ENCODE data around the gene C17orf100. TPM values are rescaled to one million over a fixed set of nuclear protein-coding genes. Genes with fewer than 3 reads are reported as not detected.

C17orf100 gene
- total and polyA plus RNA-seq, 2 donors (not counting 1 experiment from before 2014, with no cell fraction given): 0.33 to 1.5 TPM

DNA sequence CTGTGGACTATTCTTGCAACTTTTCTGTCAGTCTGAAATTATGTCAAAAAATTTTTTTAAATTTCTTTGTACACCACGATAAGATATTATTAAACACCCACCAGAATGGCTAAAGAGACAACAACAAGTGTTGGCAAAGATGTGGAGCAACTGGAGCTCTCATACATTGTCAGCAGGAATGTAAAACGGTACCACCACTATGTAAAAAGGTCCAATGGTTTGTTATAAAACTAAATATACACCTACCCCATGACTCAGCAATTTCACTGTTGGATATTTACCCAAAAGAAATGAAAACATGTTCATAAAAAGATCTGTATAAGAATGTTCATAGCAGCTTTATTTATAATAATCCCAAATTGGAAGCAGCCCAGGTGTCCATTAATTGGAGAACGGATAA lies 18.3 kb upstream of the C17orf100 start:
- Histone ChIP-seq H3K4me3 (replicated peaks in 1 of 4; ENCODE audit: control extremely low read depth in 1 of 4, insufficient read depth in 1 of 4, low read depth in 3 of 4, low read length in 4 of 4) (no peak overlapping the region), H3K9ac (ENCODE audit: insufficient read depth, low read length) (no peak overlapping the region), H3K36me3 (ENCODE audit: control insufficient read depth, insufficient read depth, low read length) (peaks cover 7% of the 10 kb centered on the region), H3K27ac (ENCODE audit: insufficient read depth, low read length) (no peak overlapping the region), H2AFZ (ENCODE audit: low read length) (no peak overlapping the region), H4K20me1 (ENCODE audit: control insufficient read depth, extremely low read depth, insufficient read depth, low read length) (no peaks in the 10 kb centered on the region), H3K4me1 (ENCODE audit: control insufficient read depth, extremely low read depth, insufficient read depth, low read length) (no peaks in the 10 kb centered on the region), H3K9me3 (ENCODE audit: control insufficient read depth, insufficient read depth, low read depth, low read length) (no peaks in the 10 kb centered on the region), H3K4me2 (ENCODE audit: extremely low read depth, insufficient read depth, low read length) (no peak overlapping the region), H3K27me3 (ENCODE audit: control insufficient read depth, insufficient read depth, low read length) (no peaks in the 10 kb centered on the region), H3K79me2 (ENCODE audit: control insufficient read depth, insufficient read depth, low read length) (peaks cover 6% of the 10 kb centered on the region)
- DNase-seq (ENCODE audit: low read depth in 2 of 2): no peak
- TF ChIP-seq, protein P1, sequence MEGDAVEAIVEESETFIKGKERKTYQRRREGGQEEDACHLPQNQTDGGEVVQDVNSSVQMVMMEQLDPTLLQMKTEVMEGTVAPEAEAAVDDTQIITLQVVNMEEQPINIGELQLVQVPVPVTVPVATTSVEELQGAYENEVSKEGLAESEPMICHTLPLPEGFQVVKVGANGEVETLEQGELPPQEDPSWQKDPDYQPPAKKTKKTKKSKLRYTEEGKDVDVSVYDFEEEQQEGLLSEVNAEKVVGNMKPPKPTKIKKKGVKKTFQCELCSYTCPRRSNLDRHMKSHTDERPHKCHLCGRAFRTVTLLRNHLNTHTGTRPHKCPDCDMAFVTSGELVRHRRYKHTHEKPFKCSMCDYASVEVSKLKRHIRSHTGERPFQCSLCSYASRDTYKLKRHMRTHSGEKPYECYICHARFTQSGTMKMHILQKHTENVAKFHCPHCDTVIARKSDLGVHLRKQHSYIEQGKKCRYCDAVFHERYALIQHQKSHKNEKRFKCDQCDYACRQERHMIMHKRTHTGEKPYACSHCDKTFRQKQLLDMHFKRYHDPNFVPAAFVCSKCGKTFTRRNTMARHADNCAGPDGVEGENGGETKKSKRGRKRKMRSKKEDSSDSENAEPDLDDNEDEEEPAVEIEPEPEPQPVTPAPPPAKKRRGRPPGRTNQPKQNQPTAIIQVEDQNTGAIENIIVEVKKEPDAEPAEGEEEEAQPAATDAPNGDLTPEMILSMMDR (conservative IDR thresholded peaks at IDR 0.05 in 1 of 2, IDR thresholded peaks at IDR 0.05 in 1 of 2; ENCODE audit: low read depth in 1 of 2, low read length in 2 of 2): no peak
- TF ChIP-seq EZH2 (IDR thresholded peaks at IDR 0.05; ENCODE audit: low read length, missing control alignments): no peak

DNA sequence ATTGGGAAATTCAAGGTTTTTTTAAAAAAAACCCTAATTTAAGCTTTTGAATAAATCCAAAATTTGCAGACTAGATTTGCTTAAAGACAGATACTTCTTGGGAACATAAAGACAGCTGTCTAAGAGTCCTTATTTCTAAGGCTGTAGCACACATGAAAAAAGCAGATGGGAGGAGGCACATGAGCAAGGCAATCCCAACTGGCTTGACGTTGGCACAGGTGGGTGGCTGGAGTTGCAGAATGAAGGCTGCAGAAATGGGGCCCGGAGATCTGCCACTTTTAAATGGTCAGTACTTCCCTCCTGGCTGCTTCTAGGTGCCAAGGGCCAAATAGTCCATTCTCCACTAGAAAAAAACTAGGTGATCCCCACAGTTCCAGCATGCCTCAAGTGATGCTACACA lies 15.5 kb upstream of the C17orf100 start:
- H3K4me2 ChIP-seq (ENCODE audit: extremely low read depth, insufficient read depth, low read length): no peak overlapping the region
- H2AFZ ChIP-seq (ENCODE audit: low read length): no peak overlapping the region
- no peaks in the 10 kb centered on the region for H3K9me3 ChIP-seq (ENCODE audit: control insufficient read depth, insufficient read depth, low read depth, low read length)
- no peak overlapping the region for H3K9ac ChIP-seq (ENCODE audit: insufficient read depth, low read length)
- H3K27ac ChIP-seq (ENCODE audit: insufficient read depth, low read length): no peak overlapping the region
- no peak for DNase-seq (ENCODE audit: low read depth in 2 of 2)
- no peak for TF ChIP-seq EZH2 (IDR thresholded peaks at IDR 0.05; ENCODE audit: low read length, missing control alignments)
- TF ChIP-seq, protein P1 (conservative IDR thresholded peaks at IDR 0.05 in 1 of 2, IDR thresholded peaks at IDR 0.05 in 1 of 2; ENCODE audit: low read depth in 1 of 2, low read length in 2 of 2): no peak
- H4K20me1 ChIP-seq (ENCODE audit: control insufficient read depth, extremely low read depth, insufficient read depth, low read length): no peaks in the 10 kb centered on the region
- H3K4me3 ChIP-seq (replicated peaks in 1 of 4; ENCODE audit: control extremely low read depth in 1 of 4, insufficient read depth in 1 of 4, low read depth in 3 of 4, low read length in 4 of 4): no peak overlapping the region
- peaks cover 25% of the 10 kb centered on the region for H3K79me2 ChIP-seq (ENCODE audit: control insufficient read depth, insufficient read depth, low read length)
- H3K4me1 ChIP-seq (ENCODE audit: control insufficient read depth, extremely low read depth, insufficient read depth, low read length): peaks cover 4% of the 10 kb centered on the region
- peaks cover 7% of the 10 kb centered on the region for H3K36me3 ChIP-seq (ENCODE audit: control insufficient read depth, insufficient read depth, low read length)
- no peaks in the 10 kb centered on the region for H3K27me3 ChIP-seq (ENCODE audit: control insufficient read depth, insufficient read depth, low read length)

DNA sequence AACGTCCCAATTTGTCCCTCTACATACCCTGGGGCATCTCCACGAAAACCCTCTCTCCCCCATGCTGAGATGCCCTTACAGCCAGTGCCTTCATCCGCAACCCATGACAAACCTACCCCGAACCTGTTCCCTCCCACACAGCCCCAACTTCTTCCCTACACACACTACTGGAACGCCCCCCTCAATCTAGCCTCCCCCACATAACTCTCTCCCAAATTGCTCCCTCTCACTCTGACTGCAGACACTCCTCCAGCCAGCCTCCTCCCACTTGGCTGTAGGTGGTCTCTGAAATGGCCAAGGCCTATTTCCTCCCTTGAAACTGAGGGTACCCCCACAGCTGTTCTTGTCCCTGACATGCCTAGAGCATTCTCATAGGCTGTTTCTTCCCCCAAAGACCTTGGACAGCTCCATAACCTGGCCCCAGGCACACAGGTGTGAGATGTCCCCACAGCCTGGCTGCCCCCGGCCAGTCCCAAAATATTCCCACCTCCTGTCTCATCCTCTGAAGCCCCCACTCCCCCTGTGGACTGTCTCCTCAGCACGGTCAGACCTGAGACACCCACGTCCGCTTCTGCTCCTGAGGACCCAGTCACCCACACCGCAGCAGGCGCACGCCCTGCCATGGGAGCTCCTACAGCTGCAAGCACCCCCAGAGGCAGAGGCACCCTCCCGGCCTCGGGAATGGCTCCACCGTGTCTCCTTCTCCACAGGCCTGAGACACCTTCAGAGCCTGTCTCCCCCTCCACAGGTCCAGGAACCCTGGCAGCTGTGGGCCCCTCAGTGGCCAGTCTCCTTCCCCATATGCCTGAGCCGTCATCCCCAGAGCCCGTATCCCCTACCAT lies 14.7 kb upstream of the C17orf100 start:
- H3K27ac ChIP-seq (ENCODE audit: insufficient read depth, low read length): no peak overlapping the region
- H4K20me1 ChIP-seq (ENCODE audit: control insufficient read depth, extremely low read depth, insufficient read depth, low read length): no peaks in the 10 kb centered on the region
- no peak overlapping the region for H3K4me2 ChIP-seq (ENCODE audit: extremely low read depth, insufficient read depth, low read length)
- TF ChIP-seq, protein P1 (conservative IDR thresholded peaks at IDR 0.05 in 1 of 2, IDR thresholded peaks at IDR 0.05 in 1 of 2; ENCODE audit: low read depth in 1 of 2, low read length in 2 of 2): no peak
- TF ChIP-seq EZH2 (IDR thresholded peaks at IDR 0.05; ENCODE audit: low read length, missing control alignments): no peak
- no peak overlapping the region for H2AFZ ChIP-seq (ENCODE audit: low read length)
- H3K79me2 ChIP-seq (ENCODE audit: control insufficient read depth, insufficient read depth, low read length): peaks cover 31% of the 10 kb centered on the region
- peaks cover 7% of the 10 kb centered on the region for H3K36me3 ChIP-seq (ENCODE audit: control insufficient read depth, insufficient read depth, low read length)
- H3K9ac ChIP-seq (ENCODE audit: insufficient read depth, low read length): no peak overlapping the region
- no peaks in the 10 kb centered on the region for H3K27me3 ChIP-seq (ENCODE audit: control insufficient read depth, insufficient read depth, low read length)
- H3K4me1 ChIP-seq (ENCODE audit: control insufficient read depth, extremely low read depth, insufficient read depth, low read length): peaks cover 4% of the 10 kb centered on the region
- H3K9me3 ChIP-seq (ENCODE audit: control insufficient read depth, insufficient read depth, low read depth, low read length): no peaks in the 10 kb centered on the region
- H3K4me3 ChIP-seq (replicated peaks in 1 of 4; ENCODE audit: control extremely low read depth in 1 of 4, insufficient read depth in 1 of 4, low read depth in 3 of 4, low read length in 4 of 4): no peak overlapping the region
- no peak for DNase-seq (ENCODE audit: low read depth in 2 of 2)
